A549 treated with Mapracorat at 1 μM for 4 hours (cell line): ENCODE results near the gene CWC22. TPM values are rescaled to one million over a fixed set of nuclear protein-coding genes. Genes with fewer than 3 reads are reported as not detected.

Experiments
- total RNA-seq: library from RNA; stranded (reverse); fragments of 200-300 nt; extraction: Qiagen RNA extraction; gene quantifications from 5 replicates; pipeline ENCODE4 v1.2.3, GENCODE V29; 2022

The CWC22 gene
- 9.6 to 14.7 TPM (median 11.4 TPM) in 5 replicates for total RNA-seq

DNA sequence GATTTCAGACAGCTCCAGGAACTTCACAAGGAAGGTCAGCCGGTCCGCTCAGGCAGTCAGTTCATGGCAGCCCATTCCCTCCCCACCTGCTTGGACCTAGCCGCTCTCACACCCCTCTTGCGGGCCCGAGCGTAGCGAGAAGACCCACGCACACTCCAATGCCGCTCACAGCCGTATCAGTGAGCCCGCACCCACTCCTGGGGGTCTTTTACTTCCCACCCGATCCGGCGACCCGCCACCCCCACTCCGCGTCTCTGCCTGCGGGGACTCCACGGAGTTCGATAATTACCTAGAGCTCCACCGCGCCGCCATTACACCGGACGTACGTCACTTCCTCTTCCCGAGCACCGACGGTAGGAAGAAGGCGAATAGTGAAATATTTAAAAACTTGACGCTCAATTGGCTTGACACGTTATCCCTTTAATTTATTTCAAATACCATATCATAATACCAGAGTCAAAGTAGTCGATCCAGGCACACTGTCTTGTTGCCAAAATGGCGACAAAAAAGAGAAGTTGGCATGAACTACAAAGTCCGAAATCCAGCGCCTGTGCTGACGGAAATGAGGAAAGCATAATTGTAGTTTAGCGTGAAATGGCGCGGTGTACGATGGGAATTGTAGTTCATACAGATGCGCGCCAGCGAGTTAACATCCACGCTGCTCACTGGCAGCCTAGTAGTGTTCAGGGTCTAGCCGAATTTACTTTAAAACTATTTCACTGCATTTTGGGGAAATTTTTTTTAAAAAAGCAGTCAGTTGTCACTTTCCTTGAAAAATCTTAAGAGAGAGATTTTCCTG, at the start of gene CWC22:
TSS of gene CWC22 (minus strand) at position 517 of the 799 bp plus-strand sequence. CDS start 13,956 bp downstream, outside the sequence.

Other genes starting within 250 kb of the CWC22 start
- gene ZNF385B, start 145.7 kb downstream of the CWC22 start, total RNA-seq = not detected in 5 replicates